ENCODE measurements around the gene FAM43A. TPM values are rescaled to one million over a fixed set of nuclear protein-coding genes. Genes with fewer than 3 reads are reported as not detected.

Gene FAM43A
- total and polyA plus RNA-seq, 2 of the 8 experiments (the other 6 are each of a cell fraction or from before 2014, with no cell fraction given) = 2.3 to 2.6 TPM

- no peak overlapping the region for H3K23ac ChIP-seq (ENCODE audit: insufficient read length)
- H3K18ac ChIP-seq (ENCODE audit: extremely low read depth, low read length) = no peak overlapping the region
- no peak overlapping the region for H4K91ac ChIP-seq (replicated peaks; ENCODE audit: insufficient read length, low read length)
- H2BK20ac ChIP-seq (ENCODE audit: low read length) = no peak overlapping the region
- peaks cover 8 to 41% of the 10 kb centered on the region in 2 experiments for H3K79me2 ChIP-seq (ENCODE audit: control insufficient read depth in 1 of 2, insufficient read depth in 2 of 2, low read length in 2 of 2)
- DNase-seq (ENCODE audit: low read depth in 1 of 2, low spot score in 2 of 2) (no peak), FAIRE-seq (no peak)
- no peak overlapping the region for H3K14ac ChIP-seq (ENCODE audit: insufficient read length)
- H3K79me1 ChIP-seq (ENCODE audit: low read depth, low read length) = no peaks in the 10 kb centered on the region; the same call in 1 of the 2 replicates
- H3K27ac ChIP-seq (ENCODE audit: low read depth, low read length) = no peak overlapping the region
- H2BK12ac ChIP-seq (ENCODE audit: low read depth, low read length) = no peak overlapping the region
- H3K9me3 ChIP-seq (ENCODE audit: insufficient read depth in 2 of 2, low read depth in 1 of 2, low read length in 1 of 2) = no peaks in the 10 kb centered on the region
- H3K9ac ChIP-seq (replicated peaks in 1 of 4; ENCODE audit: extremely low read depth in 1 of 4, low read depth in 3 of 4, low read length in 3 of 4) = no peak overlapping the region
- no peak overlapping the region for H2BK5ac ChIP-seq (ENCODE audit: low read depth, low read length)
- H3K56ac ChIP-seq (replicated peaks; ENCODE audit: insufficient read length, low read depth, low read length) = no peak overlapping the region
- peaks cover 6 to 35% (median 25%) of the 10 kb centered on the region in 4 experiments for H3K36me3 ChIP-seq (ENCODE audit: control insufficient read depth in 2 of 4, insufficient read depth in 4 of 4, low read length in 3 of 4)
- POLR2A ChIA-PET (ENCODE audit: partially characterized antibody) = interaction anchor here (0.6 kb wide), 1 partner anchor 20 kb away, joined by 3 read pairs; no protein-coding TSS in a partner anchor
- H4K20me1 ChIP-seq (replicated peaks in 1 of 2; ENCODE audit: control insufficient read depth in 1 of 2, insufficient read depth in 2 of 2, low read length in 2 of 2) = peaks cover 0 to 4% of the 10 kb centered on the region in 2 experiments
- CTCF ChIA-PET (ENCODE audit: partially characterized antibody) = interaction anchor here (0.6 to 13.0 kb wide), 2 partner anchors 17 to 577 kb away, joined by 3 to 110 read pairs; partner anchors contain the start of gene FAM43A
- H3K23me2 ChIP-seq (ENCODE audit: low read depth, low read length) = 0 out of 2 replicates have a peak, but pooled peaks cover 2% of the 10 kb centered on the region
- no peak overlapping the region for H2AFZ ChIP-seq (ENCODE audit: low read length)
- H3K4ac ChIP-seq (replicated peaks; ENCODE audit: insufficient read length, low read depth, low read length) = no peak overlapping the region
- no peak overlapping the region for H3K4me3 ChIP-seq (ENCODE audit: extremely low read depth in 1 of 4, insufficient read depth in 2 of 4, low read depth in 3 of 4, low read length in 4 of 4)
- 85% methylated on average over 7 of the region's 7 CpGs; no CpG with 5 or more reads in 1 of the 2 experiments for WGBS, 2 experiments (ENCODE audit: extremely low coverage in 1 of 2, insufficient coverage in 1 of 2, insufficient read length in 1 of 2, insufficient replicate concordance in 2 of 2, low coverage in 1 of 2, low lambda C conversion rate in 2 of 2, missing lambda C conversion rate in 1 of 2)
- H3K4me2 ChIP-seq (ENCODE audit: insufficient read depth in 1 of 2, low read depth in 2 of 2, low read length in 2 of 2) = no peak overlapping the region
- no peak overlapping the region for H2BK120ac ChIP-seq (replicated peaks; ENCODE audit: low read depth, low read length)
- H2AK5ac ChIP-seq (ENCODE audit: low read depth, low read length) = no peak overlapping the region
- no peak overlapping the region for H2BK15ac ChIP-seq (ENCODE audit: low read length)
- H3K4me1 ChIP-seq (replicated peaks in 1 of 4; ENCODE audit: control insufficient read depth in 3 of 4, insufficient read depth in 4 of 4, low read length in 3 of 4) = peaks cover 0 to 4% (median 0%) of the 10 kb centered on the region in 4 experiments; a peak in 4 of 7 replicates
- no peaks in the 10 kb centered on the region for H3K27me3 ChIP-seq (replicated peaks in 1 of 4; ENCODE audit: control insufficient read depth in 3 of 4, extremely low read depth in 1 of 4, insufficient read depth in 3 of 4, low read length in 3 of 4)
- no peak overlapping the region for H4K8ac ChIP-seq (ENCODE audit: extremely low read depth, insufficient read depth, low read length)
- no peak overlapping the region for H4K5ac ChIP-seq (ENCODE audit: insufficient read length, low read depth, low read length)
- TF ChIP-seq RNF2 (IDR thresholded peaks at IDR 0.05; ENCODE audit: borderline replicate concordance, low read depth, low read length, missing control alignments, poor library complexity, severe bottlenecking) (no peak), MAFK (IDR thresholded peaks at IDR 0.05; ENCODE audit: low read depth, low read length) (no peak), GABPA (IDR thresholded peaks at IDR 0.05; ENCODE audit: borderline replicate concordance, insufficient read depth, low read length) (no peak), KDM1A (IDR thresholded peaks at IDR 0.05; ENCODE audit: borderline replicate concordance, low read length) (no peak), SP1 (IDR thresholded peaks at IDR 0.05; ENCODE audit: low read depth, low read length) (no peak), CREB1 (IDR thresholded peaks at IDR 0.05) (no peak), SRF (IDR thresholded peaks at IDR 0.05; ENCODE audit: low read depth, low read length) (no peak), CBX8 (IDR thresholded peaks at IDR 0.05; ENCODE audit: borderline replicate concordance, low read depth, low read length) (no peak), EP300 (IDR thresholded peaks at IDR 0.05; ENCODE audit: borderline replicate concordance in 1 of 2, low read depth in 2 of 2, low read length in 2 of 2) (no peak), YY1 (IDR thresholded peaks at IDR 0.05; ENCODE audit: low read depth, low read length) (no peak), RFX5 (IDR thresholded peaks at IDR 0.05; ENCODE audit: borderline replicate concordance, low read depth, low read length) (no peak), ZNF274 (IDR thresholded peaks at IDR 0.05; ENCODE audit: borderline replicate concordance, extremely low read depth, low read length) (no peak), FOSL1 (IDR thresholded peaks at IDR 0.05; ENCODE audit: insufficient read depth, low read depth, low read length) (no peak), TAF1 (IDR thresholded peaks at IDR 0.05; ENCODE audit: low read depth, low read length) (no peak)
These were observed 18.3 kb upstream of the FAM43A start for GRCh38 chr3:194667363-194667762.
